ENCODE measurements around the gene ARHGAP4. TPM values are rescaled to one million over a fixed set of nuclear protein-coding genes. Genes with fewer than 3 reads are reported as not detected.

The ARHGAP4 gene
- total and polyA plus RNA-seq, 2 donors (not counting 3 experiments of a cell fraction or from before 2014, with no cell fraction given): 20.9 to 33.3 TPM

DNA sequence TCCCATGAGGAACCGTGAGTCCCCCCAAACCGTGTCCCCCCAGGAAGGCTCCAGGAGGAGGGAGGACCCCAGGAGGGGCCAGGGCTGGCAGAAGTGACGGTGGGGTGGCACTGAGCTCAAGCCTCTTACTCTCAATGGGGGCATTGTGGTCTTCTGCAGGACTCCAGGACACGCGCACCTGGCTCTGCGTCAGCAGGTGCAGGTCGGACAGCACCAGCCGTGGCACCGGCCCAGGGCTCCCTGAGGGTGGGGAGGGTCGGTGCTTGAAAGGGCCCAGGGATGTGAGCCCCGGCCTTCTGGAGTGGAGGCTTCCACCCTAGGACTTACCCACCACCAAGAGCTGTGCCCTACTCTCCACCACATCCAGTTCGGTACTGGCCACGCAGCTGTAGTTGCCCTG is 58.4 kb downstream of the ARHGAP4 start:
- Histone ChIP-seq H3K79me2 (ENCODE audit: control insufficient read depth, insufficient read depth, low read length) (no peaks in the 10 kb centered on the region), H3K4me1 (ENCODE audit: control insufficient read depth, extremely low read depth, insufficient read depth, low read length) (no peaks in the 10 kb centered on the region), H3K4me2 (ENCODE audit: insufficient read depth, low read length) (no peak overlapping the region), H2AFZ (ENCODE audit: low read depth, low read length) (no peak overlapping the region), H3K36me3 (ENCODE audit: control insufficient read depth in 2 of 2, extremely low read depth in 1 of 2, insufficient read depth in 2 of 2, low read length in 2 of 2) (no peaks in the 10 kb centered on the region), H3K27me3 (ENCODE audit: control insufficient read depth in 2 of 2, insufficient read depth in 2 of 2, low read length in 2 of 2) (no peaks in the 10 kb centered on the region), H3K9me1 (replicated peaks; ENCODE audit: control insufficient read depth, extremely low read depth, insufficient read depth, low read length) (no peaks in the 10 kb centered on the region), H3K27ac (ENCODE audit: insufficient read depth, low read depth, low read length) (no peak overlapping the region), H4K20me1 (replicated peaks; ENCODE audit: control insufficient read depth, extremely low read depth, insufficient read depth, low read length) (no peaks in the 10 kb centered on the region), H3K9ac (replicated peaks; ENCODE audit: extremely low read depth, insufficient read depth, low read length) (no peak overlapping the region), H3K4me3 (replicated peaks in 1 of 3; ENCODE audit: insufficient read depth in 1 of 3, low read depth in 1 of 3, low read length in 3 of 3) (no peak overlapping the region), H3K9me3 (replicated peaks; ENCODE audit: control insufficient read depth, insufficient read depth, low read length) (no peaks in the 10 kb centered on the region)
- FAIRE-seq: no peak
- TF ChIP-seq JUN (IDR thresholded peaks at IDR 0.05; ENCODE audit: borderline replicate concordance, insufficient read depth, insufficient read length, low read depth): no peak
- no peak for TF ChIP-seq MYC (IDR thresholded peaks at IDR 0.05; ENCODE audit: low read depth, low read length)
- TF ChIP-seq GATA2 (IDR thresholded peaks at IDR 0.05; ENCODE audit: insufficient read depth, insufficient read length, low read depth, low read length): no peak
- no peak for TF ChIP-seq FOS (IDR thresholded peaks at IDR 0.05; ENCODE audit: borderline replicate concordance, insufficient read depth, low read length)
- TF ChIP-seq POLR2AphosphoS5 (IDR thresholded peaks at IDR 0.05; ENCODE audit: insufficient read depth, low read depth, low read length): no peak
- no peak for TF ChIP-seq EZH2 (IDR thresholded peaks at IDR 0.05; ENCODE audit: borderline replicate concordance, low read depth, low read length, severe bottlenecking)
- TF ChIP-seq, protein P1, sequence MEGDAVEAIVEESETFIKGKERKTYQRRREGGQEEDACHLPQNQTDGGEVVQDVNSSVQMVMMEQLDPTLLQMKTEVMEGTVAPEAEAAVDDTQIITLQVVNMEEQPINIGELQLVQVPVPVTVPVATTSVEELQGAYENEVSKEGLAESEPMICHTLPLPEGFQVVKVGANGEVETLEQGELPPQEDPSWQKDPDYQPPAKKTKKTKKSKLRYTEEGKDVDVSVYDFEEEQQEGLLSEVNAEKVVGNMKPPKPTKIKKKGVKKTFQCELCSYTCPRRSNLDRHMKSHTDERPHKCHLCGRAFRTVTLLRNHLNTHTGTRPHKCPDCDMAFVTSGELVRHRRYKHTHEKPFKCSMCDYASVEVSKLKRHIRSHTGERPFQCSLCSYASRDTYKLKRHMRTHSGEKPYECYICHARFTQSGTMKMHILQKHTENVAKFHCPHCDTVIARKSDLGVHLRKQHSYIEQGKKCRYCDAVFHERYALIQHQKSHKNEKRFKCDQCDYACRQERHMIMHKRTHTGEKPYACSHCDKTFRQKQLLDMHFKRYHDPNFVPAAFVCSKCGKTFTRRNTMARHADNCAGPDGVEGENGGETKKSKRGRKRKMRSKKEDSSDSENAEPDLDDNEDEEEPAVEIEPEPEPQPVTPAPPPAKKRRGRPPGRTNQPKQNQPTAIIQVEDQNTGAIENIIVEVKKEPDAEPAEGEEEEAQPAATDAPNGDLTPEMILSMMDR (IDR thresholded peaks at IDR 0.05; ENCODE audit: extremely low read depth in 1 of 2, insufficient read depth in 1 of 2, low read depth in 1 of 2, low read length in 2 of 2): no peak
- TF ChIP-seq POLR2A (IDR thresholded peaks at IDR 0.05; ENCODE audit: low read depth, low read length): no peak
- no peak for TF ChIP-seq MAX (IDR thresholded peaks at IDR 0.05; ENCODE audit: insufficient read depth, insufficient read length)
- dilution Hi-C loops (cut with MboI; ENCODE audit: extremely low pct_ligation_motif_present, low sequenced_read_pairs): no loop called here
- ChIA-PET POLR2A (no interaction called here), CTCF (no interaction called here)
- DNase-seq (ENCODE audit: low read depth, low spot score): no peak
- no TSS peak for BruUV-seq (replicated peaks)
- intact Hi-C loops (cut with micrococcal nuclease): no loop called here

Data from endothelial cell of umbilical vein (primary cell).